ENCODE measurements around the gene DTHD1.

The DTHD1 gene

DNA sequence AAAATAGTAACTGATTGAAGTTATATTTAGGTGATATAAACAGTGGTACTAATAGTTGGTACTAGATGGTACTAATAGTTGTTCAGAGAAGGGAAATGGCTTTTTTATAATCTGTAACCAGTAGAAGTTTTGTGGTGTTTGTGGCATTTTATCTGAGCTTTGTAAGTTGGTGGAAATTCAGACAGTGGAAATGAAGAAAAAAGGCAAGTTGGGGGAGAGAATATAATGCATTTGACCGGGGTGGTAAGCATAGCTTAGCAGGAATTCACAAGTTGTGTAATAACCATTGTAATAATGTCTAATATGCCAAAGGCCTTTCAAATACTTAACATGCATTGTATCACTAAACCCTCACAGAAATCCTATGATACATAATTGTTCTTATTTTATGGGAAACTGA lies 36.3 kb downstream of the DTHD1 start:
- ChIA-PET CTCF (no interaction called here), POLR2A (no interaction called here)
- no peak overlapping the region for H3K4me3 ChIP-seq (ENCODE audit: low read depth, low read length)
- no peak for TF ChIP-seq CTCF (IDR thresholded peaks at IDR 0.05; ENCODE audit: insufficient read depth, low read length, missing control alignments)
- DNase-seq (ENCODE audit: low read depth, low spot score): no peak

DNA sequence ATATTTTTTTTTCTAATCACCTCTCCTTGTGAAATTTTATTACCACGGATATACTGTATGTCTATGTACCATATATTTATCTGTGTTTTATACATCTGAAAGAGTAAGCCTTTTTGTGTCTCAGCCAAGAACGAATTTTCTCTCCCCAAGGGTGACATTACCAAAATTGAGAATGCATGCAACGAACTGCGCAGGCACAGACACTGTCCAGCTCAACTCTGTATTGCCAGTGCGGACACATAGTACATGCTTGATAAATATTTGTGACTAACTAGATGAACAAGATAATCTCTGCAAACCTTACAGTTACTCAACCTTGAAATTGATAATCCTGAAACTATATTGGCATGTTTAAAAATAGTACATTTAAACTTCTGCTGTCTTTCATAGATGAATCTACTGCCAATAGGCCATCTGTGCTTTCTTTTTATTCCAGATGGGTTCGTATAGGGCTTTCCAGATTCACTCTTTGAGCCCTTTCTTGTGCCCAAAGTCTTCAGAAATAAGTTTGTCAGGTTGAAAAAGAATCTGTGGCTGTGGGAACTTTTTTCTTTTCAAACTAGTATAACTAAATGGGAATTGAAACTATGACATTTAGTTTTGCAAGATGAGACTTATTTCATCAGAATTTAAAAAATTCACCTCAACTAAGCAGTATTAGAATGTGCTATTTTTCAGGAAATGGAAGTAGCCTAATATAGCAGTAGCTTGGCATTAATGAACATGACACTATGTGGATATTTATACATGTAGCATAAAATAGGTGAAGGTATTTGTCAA lies 38.9 kb downstream of the DTHD1 start:
- no peak for DNase-seq (ENCODE audit: low read depth, low spot score)
- TF ChIP-seq CTCF (IDR thresholded peaks at IDR 0.05; ENCODE audit: insufficient read depth, low read length, missing control alignments): no peak
- H3K4me3 ChIP-seq (ENCODE audit: low read depth, low read length): no peak overlapping the region
- ChIA-PET CTCF (no interaction called here), POLR2A (no interaction called here)

GRCh38 chr4:36321176-36321575 lies 39.8 kb downstream of the DTHD1 start:
- no peak for DNase-seq (ENCODE audit: low read depth, low spot score)
- CTCF ChIA-PET: no interaction called here
- TF ChIP-seq CTCF (IDR thresholded peaks at IDR 0.05; ENCODE audit: insufficient read depth, low read length, missing control alignments): no peak
- POLR2A ChIA-PET: no interaction called here
- H3K4me3 ChIP-seq (ENCODE audit: low read depth, low read length): no peak overlapping the region

GRCh38 chr4:36322921-36323354 lies 41.5 kb downstream of the DTHD1 start:
- POLR2A ChIA-PET: no interaction called here
- H3K4me3 ChIP-seq (ENCODE audit: low read depth, low read length): no peak overlapping the region
- no peak for TF ChIP-seq CTCF (IDR thresholded peaks at IDR 0.05; ENCODE audit: insufficient read depth, low read length, missing control alignments)
- DNase-seq (ENCODE audit: low read depth, low spot score): no peak
- CTCF ChIA-PET: no interaction called here

DNA sequence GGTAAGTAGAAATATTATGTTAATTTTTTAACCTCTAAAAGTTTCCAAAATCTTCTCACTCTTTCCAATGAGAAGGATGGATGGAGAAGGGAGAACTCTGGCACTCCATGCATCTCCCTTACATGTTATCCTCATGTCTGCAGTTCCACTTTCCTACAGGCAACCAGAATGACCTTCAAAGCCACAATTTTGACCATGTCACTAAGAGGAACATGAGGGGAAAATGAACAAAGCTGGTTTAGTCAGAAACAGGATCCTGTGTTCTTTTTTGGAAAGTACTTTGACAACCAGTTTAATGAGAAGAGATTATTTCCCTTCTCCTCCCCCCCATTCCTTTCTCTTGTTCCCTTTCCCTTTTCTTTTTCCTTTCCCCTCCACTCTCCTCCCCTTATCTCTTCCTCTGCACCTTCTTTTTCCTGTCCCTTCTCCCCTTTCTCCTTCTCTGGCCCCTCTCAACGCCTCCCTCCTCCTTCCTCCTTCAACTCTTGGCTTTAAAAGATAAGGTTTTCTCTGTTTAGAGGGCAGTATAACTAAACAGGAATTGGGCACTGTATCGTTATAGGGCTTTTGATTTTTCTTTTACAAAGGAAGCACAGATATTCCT lies 42.5 kb downstream of the DTHD1 start:
- no peak overlapping the region for H3K4me3 ChIP-seq (ENCODE audit: low read depth, low read length)
- ChIA-PET POLR2A (no interaction called here), CTCF (no interaction called here)
- DNase-seq (ENCODE audit: low read depth, low spot score): no peak
- no peak for TF ChIP-seq CTCF (IDR thresholded peaks at IDR 0.05; ENCODE audit: insufficient read depth, low read length, missing control alignments)

DNA sequence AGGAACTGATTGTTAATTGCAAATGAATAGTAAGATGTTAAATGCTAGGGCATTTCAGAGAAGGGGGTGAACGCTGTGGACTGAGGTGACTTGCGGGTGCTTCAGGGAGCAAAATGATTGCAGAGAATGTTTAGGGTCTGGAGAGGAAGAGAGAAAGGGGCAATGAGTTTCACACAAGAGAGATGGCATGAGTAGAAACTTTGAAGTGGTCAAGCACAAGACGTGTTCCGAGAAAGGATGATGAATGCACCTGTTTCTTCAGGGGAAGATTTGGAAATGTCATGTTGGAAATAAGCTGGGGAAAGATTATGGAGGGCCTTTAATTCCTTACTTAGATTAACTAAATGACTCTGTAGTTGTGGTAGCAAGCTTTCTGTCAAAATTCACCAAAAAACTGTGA lies 43.4 kb downstream of the DTHD1 start:
- H3K4me3 ChIP-seq (ENCODE audit: low read depth, low read length): no peak overlapping the region
- POLR2A ChIA-PET: no interaction called here
- CTCF ChIA-PET: no interaction called here
- no peak for DNase-seq (ENCODE audit: low read depth, low spot score)
- TF ChIP-seq CTCF (IDR thresholded peaks at IDR 0.05; ENCODE audit: insufficient read depth, low read length, missing control alignments): no peak
